GM19452 (cell line): ENCODE measurements around the gene SP6.

Experiments
- ATAC-seq: cut with Tn5 transposase; IDR thresholded peaks from one replicate; pipeline ENCODE4 v1.9.1; 2021; ENCODE audit not compliant: unreplicated experiment

SP6 gene

DNA sequence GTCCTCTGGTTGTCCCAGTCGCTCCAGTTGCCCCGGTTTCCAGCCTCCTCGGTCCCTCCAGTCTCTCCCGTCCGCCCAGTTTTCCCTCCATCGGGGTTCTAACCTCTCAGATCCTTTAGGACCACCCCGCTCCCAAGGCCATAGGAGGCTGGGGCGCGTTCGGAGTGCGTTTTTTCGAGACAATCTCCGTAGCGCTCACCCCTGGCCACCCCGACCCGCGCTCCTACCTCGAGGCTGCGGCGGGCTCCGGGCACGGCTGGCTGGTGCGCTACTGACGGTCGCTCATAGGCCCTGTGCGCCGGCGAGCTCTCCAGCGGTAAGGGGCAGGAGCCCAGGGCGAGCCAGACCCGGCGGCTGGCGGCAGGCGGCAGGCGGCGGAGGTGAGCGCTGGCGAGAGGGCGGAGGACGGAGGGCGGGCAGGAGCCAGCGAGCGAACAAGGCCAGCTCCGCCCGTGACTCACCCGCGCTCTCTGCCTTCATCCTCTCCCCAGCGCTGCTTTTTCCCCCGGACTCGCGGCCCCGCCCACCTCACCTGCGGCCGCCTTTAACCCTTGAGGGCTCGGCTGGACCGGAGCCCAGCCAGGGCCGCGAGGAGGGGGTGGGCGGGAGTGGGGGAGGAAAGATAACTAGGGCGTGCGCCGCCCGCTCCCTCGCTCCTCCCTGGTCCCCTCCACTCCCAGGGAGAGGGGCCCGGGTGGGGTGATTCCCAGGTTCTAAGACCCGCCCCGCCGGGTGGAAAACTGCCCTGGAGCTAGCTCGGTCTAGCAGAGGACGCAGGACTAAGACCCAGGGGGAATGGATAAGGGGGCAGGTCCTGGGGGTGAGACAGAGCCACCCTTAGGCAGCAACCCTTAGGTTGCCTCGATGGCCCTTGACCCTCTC is at the start of gene SP6:
Gene SP6, minus strand, starts transcription at position 472 of the 882 bp plus-strand sequence. CDS start 2,734 bp downstream, outside the sequence.
- no peak for ATAC-seq

DNA sequence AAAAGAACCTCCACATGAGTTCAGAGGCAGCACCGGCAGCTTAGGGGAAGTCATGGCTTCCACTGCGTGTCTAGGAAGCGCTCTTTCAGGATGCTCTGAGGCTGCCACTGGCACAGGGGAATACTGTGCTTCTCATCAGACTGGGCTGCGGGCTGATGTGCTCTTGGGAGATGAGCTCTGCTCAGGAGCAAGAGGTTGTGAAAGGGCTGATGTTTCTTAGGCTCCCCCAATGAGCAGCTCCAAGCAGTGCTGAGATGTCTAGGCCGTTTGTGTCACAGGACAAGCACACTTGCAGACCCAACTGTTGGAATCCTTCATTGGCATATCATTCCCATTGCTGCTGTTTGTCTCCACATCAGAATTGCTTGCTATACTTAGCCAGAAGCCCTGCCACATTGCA is 48.7 kb upstream of the SP6 start:
- ATAC-seq: no peak

DNA sequence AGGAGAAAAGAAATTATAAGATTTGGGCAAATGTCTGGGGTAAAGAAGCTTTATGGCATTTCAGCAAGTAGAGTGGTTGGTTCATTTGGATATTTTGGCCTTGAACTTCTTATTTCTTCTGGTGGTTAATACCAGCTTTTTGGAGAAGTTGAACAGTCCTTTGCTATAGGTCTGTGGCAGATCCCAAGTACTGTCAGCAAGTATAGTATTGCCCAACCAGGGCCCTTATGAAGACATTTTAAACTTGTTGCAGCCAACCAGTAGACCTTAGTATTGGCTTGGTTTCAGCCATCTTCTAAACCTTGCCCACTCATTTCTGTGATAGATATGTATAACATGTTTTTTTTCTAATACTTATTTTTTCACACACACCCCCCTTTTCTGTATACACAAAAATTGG is 47.3 kb upstream of the SP6 start:
- no peak for ATAC-seq

DNA sequence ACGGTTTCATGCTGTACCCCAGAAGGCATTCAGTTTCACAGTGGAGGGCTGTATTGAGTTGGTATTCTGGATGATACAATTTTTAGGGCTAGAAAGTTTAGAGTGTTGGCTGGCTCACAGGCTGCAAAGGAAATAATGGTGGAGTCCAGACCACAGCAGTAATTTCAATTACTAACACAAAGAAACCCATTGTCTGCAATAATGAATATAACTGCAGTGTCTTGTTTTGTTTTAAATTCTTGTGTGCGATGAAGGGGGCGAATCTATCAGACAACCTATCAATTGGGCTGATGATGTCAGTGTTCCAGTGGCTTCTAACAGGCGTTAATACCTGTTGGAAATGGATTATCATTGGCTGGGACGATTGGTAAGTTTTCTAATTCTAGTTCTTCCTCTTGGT is 46.6 kb upstream of the SP6 start:
- no peak for ATAC-seq

DNA sequence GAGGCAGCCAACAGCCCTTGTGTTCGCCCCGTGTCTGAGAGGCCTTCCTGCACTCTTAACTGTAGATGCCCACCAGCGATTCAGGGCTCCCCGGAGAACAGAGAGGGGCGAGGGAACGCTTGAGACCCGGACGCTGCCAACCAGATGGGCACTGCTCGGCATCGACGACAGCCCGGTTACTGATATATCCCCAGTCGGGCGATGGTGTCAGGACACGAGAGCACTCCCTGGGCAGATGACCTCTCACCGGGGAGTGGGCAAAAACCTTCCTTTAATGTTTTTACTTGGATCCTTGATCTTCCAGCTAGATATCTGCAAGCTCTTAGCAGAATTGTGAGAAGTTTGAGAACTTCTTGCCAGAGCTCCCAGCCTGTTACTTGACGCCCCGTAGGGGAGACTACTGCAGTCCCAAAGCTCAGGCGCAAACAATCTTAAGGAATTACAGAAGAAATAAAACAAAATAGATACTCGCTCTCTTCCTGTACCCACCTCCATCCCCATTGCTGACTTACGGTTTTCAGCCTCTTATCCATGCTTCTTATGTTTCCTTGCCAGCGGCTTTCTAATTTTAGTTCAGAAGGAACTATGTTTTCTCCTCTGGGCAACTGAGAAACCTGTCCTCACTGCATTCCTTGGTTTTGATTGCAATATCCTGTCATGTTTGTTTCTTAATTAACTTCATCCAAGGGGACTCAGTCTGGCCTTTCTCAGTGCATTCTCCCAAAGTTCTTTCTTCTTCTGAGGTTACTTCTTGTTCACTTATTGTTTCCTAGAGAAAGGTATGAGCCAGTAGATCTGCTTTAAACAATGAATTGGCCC is 45.9 kb upstream of the SP6 start:
- no peak for ATAC-seq

DNA sequence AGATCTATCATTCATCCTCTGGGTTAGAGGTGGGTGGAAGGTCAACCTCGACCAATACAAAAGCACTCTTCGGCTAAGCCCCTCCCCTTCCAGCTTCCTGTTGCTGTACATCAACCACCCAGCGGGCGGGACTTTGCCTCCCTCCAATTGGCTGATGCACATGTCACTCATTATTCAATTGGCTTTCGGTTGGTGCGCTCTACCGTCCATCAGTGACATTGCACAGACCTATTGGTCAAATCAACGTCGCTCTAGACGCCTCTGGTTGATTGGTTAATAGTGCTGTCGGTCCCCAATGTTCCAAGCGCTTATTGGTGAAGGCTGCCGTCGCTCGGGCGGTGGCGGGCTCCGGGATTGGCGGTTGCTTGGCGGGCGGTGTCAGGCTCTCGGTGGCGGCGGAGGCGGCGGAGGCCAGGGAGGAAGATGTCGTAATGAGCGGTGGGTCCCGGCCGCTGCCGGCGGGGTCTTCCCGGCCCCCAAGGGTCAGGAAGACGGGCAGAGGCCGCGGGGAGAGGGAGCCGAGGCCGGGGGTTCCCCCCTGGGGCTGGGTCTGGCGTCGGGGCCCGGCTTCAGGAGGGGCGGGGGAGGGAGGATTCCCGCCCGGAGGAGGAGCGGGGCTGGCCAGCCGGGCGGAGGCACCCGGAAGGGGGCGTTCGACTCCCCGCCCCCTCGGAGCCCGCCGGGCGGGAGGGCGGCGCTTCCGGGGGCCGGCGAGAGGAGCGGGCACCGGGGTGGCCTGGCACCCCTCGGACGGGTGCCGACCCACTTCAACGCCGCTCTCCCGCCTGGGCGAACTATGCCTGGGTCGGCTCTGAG is 45.1 kb upstream of the SP6 start, which contains the start of gene SP2:
Gene SP2, plus strand, starts transcription at position 381 of the 816 bp plus-strand sequence. Its CDS starts 51 bp downstream, at position 432.
- peak; percentile 86 for ATAC-seq

DNA sequence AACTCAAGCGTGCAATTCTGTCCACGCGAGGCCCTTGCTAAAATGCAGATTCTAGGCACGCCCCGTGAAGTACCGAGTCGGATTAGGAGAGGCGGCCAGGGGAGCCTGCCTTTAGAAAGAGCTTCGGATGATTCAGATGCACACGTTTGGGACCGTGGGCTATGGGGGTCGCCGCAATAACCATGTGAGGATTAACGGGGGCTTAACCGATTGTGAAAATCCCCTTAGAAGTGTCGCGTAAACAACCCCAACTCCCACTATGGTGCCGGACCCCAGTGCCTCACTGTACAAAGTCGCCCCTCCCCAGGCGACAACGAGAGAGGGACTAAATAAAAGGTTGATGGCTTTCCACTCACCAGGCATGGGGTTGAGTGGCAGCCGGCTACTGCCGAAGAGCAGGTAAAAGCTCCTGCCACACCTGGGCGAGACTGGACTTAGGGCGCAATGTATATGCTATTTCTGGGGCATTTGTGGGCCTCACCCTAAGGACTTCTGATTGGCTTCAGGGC is 44.4 kb upstream of the SP6 start:
- no peak for ATAC-seq

DNA sequence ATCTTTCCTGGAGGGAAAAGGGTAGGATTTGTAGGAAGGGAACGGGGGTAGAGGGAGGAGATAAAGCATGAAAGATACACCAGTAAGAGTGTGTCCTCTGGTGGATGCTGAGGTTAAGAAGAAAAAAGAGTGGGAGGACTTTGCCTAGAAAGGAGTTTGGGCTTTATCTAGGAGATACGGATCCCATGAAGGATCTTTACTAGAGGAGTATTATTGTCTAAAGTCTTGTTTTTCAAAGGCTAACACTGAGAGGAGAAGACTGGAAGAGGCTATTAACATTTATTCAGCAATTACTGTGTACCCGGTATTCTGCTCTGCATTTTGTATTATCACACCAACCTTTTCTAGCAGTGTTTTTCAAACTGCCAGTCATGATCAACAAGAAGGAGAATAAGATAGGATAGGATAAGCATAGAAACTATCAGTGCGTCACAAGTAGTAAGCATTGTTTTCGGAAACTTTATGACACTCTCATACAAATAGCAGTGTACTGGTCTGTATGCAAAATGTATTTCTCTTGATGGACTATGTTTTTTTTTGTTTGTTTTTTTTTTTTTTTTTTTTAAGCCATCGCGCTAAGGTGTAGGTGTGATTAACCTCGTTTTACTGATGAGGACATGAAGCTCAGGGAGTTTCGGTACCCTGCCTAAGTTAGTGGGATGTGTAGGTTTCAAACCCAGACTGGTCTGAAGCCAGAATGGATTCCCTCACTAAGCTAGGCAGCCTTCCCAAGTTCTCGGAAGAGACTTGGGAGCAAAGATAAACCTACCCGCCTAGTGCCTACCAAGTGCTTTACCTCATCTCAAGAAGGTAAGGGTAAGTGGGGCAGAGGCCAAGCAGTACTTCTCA is 43.8 kb upstream of the SP6 start:
- no peak for ATAC-seq

DNA sequence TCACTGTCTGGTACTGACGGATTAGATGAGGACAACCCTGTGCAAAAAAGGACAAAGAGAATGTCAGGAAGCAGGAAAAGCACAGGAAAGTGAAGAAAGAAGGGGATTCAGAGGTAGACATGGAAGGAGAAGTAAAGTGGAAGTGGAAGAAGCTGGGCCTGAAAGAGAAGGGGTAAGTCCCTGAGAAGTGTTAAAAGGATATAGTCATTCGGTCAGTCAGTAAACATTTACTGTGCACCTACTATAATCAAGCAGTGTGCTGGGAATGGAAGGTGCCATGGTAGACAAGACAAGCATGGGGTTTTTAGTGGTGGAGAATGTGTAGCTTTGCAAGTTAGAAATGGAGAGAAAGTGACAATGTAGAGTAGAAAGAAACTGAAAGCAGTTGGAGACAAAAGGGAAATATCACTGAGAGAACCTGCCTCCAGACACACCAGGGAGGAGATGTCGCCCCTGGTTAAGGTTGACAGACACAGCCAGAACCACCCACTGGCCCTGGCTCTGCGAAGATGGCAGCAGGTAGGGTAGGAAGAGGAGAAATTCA is 40.7 kb upstream of the SP6 start:
- ATAC-seq: no peak

DNA sequence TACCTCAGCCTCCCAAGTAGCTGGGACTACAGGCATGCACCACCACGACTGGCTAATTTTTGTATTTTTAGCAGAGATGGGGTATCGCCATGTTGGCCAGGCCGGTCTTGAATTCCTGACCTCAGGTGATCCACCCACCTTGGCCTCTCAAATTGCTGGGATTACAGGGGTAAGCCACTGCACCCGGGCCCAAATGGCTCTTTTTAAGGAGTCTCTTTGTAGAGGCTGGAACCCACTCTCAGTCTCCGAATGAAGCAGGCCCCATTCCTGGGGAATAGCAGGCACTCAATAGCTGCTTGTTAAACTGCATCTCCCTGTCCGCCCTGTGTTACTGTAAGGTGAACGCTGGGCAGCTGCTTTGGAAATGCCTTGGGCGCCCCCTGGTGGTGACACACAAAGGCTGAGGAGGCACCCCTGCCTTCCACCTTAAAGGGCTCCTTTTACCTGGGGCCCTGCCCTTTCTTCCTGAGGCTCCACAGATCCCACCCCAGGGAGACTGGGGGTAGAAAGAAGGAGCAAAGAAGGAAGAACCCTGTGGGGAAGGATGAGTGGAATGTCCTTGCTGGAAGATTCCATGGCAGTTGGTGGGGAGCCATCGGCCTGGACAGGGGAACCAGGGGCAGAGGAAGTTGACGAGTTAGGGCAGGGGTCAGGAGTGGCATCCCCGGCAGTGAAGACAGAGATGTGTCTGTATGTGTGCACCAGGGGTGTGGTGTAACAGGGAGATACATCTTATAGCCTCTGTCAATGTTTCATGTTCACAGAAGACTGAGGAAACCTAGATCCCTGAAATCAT is 39.0 kb upstream of the SP6 start:
- ATAC-seq: no peak

DNA sequence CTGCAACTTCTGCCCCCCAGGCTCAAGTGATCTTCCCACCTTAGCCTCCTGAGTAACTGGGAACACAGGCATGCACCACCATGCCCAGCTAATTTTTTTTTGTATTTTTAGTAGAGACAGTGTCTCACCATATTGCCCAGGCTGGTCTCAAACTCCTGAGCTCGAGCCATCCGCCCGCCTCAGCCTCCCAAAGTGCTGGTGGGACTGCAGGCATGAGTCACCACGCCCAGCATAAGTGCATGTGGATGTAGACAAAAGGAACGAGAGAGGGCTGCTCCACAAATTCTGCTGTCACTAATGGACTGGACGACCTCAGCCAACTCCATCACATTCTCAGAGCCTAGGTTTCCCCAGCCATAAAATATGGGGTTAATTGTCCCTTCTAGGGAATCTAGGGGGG is 37.3 kb upstream of the SP6 start:
- ATAC-seq: no peak

DNA sequence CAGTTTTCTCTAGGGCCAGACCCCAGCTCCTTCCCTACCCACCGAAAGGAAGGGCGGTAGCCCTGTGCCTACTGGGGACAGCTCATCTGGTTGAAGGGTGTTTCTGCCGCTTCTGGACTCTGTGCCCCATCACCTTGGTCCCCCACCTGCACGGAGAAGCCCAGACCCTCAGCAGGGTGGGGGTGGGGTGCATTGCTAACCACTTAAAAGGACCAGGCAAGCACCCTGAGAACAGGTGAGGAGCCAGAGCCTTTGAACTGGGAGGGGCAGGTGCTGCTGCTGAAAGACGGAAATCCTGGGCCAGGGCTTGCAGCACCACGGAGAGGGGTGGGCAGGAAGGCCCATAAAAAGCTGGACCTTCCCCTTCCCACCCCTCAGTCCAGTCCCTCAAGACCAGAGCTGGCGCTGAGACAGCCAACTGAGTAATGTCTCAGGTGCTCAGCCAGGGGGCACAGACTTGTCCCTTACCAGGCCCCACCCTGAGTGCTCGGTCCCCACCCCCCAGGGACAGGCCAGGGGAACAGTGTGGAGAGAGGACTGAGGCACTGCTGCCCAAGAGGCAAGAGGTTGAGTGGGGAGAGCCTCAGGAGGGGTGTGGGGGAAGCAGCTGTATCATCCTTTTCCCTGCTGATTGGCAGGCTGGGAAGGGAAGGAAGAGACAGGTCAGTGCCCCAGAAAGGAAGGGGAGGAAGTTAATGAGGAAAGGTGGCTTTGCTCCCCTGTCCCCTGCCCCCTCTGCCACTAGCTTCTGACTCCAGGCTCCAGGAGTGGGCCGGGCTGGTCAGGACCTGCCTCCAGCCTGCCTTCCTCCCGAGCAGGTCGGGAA is 34.2 kb upstream of the SP6 start:
- ATAC-seq: no peak

DNA sequence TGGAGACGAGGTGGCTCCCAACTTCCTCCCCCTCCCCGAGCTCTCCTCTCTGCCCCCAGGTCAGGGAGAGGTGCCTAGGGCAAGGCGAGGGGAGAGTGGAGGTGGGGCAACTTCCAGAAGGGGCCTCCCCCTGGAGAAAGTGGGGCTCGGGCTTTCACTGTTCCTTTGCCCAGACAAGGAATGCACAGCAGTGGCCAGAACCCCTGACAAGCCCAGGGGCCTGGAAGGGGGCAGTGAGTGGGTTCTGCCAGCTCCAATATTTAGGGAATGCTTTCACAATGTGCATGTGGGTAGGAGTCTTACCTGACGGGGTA is 33.4 kb upstream of the SP6 start:
- ATAC-seq: no peak

DNA sequence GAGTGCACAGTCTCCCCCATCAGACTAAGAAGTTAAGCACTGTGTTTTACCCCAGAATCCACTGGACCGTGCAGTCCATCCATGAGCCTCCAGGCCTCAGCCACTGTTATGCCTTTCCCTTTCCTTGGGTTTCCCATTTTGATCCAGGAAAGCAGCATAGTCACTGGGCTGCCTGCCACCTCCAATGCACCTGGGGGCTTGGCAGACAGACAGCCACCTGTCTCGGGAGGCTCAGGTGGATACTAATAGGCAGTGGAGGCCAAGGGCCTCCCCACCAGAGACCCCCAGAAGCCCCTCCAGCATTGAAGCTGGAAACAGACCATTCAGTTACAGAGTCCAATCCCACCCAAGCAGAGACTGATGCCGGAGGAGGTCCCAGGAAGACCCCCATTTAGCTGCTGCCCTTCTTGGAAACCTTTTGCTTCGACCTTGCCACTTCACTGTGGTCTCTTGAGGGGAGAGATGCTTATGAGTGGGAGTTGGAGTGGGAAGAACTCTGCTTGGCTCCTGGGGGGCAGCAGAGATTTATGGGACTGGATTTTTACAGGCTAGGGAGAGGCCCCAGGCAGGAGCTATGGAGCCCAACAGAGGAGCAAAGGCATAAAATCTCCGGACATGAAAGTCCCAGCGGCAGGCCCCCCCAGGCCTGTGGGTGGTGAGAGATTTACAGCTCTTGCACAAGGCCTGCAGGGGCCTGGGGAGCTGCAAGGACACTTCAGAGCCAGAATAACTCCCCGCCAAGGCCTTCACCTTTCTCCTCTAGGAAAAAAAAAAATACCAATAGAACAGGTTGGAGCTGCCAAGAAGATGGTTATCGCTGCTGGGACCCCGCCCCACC is 32.8 kb upstream of the SP6 start:
- no peak for ATAC-seq

DNA sequence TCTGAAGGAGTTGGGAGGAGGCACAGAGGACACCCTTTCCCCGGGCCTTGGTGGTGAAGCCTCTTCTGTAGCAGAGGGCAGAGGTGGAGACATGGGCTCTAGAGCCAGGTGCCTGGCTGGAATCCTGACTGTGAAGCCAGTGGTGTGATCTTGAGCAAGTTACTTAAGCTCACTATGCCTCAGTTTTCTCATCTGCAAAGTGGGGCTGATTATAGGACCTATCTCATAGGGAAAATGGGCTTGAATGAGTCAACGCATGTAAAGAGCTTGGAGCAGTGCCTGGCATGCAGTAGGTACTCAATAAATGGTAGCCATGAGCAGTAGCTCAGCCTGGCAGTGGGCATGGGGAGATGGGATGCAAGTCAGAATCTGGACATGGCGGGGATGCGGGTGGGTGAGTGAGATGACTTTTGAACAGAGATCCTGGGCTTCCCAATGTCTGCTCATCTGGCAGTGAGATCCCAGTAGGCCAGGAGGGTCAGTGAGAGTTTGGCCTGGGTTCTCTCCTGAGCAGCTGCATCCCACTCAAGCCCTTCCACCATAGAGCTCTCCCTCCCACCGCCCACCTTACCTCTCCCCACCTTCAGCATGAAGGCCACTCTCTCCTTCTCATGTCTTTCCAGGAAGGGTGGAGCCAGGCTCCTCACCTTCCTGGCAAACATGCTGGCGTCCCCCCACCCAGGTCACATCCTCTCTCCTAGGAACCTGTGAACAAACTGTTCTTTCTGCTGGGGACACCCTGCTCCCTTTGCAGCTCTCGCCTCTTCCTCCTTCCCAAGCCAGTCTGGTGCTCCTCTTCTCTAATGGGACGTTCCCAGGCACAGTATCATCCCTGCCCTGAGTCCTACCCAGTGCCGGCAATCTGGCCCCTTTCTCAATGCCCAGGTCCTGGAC is 32.0 kb upstream of the SP6 start:
- no peak for ATAC-seq

DNA sequence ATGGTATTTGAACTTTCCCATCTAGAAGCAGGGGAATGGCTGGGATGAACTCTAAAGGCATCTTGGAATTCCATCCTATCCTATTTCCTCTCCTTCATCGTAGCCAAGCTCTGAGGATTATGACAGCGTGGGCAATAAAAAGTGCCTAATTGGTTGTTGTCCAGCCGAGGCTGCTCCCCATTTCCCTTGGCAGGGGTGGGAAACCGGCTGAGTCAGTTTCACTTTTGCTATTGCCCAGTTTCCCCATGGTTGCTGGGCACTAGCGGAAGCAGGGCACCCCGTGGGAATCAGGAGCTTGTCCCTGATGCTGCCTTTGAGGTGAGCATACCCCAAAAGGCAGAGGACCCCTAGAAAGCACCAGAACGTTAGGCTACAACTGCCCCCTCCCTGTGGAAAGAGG is 31.3 kb upstream of the SP6 start:
- no peak for ATAC-seq
